MM.1S (cell line): ENCODE data around the gene TNPO2.

Experiments used
- EZH2 ChIP-seq: fragments of 300-600 bp; sonication (generic); optimal IDR thresholded peaks from 2 replicates; pipeline ENCODE3; 2017; ENCODE audit warnings: low read depth, mild to moderate bottlenecking, antibody characterized with exemption, low read length, mixed read lengths
- EZH2phosphoT487 ChIP-seq: fragments of 300-600 bp; sonication (generic); IDR thresholded peaks from 2 replicates; pipeline ENCODE4 v1.6.1; 2018; ENCODE audit warnings: antibody characterized with exemption, low read length
- TF ChIP-seq, protein P1 (sequence below): fragments of 300-600 bp; sonication (generic); IDR thresholded peaks from 2 replicates; pipeline ENCODE4 v1.5.1; 2016; ENCODE audit warnings: antibody characterized with exemption, low read length, mixed read lengths

DNA sequence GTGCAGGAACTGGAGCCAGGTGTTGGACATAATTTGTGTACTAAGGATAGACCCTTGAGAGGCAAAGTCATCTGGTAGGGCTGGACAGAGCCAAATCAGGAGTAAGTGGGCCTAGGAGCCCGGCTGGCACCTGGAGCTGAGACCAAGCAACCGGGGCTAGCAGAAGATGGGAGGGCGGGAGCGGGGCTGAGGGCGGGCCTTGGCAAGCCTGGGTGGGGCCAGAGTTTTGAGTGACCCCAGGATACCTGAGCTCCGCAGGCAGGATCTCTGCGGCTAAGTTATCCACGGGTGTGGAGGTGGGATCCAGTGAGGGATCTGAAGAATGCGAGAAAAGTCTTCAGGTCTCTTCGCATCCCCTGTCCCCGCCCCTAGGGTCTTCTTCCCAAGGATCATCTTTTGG lies 43.4 kb upstream of the TNPO2 start:
- TF ChIP-seq, protein P1, sequence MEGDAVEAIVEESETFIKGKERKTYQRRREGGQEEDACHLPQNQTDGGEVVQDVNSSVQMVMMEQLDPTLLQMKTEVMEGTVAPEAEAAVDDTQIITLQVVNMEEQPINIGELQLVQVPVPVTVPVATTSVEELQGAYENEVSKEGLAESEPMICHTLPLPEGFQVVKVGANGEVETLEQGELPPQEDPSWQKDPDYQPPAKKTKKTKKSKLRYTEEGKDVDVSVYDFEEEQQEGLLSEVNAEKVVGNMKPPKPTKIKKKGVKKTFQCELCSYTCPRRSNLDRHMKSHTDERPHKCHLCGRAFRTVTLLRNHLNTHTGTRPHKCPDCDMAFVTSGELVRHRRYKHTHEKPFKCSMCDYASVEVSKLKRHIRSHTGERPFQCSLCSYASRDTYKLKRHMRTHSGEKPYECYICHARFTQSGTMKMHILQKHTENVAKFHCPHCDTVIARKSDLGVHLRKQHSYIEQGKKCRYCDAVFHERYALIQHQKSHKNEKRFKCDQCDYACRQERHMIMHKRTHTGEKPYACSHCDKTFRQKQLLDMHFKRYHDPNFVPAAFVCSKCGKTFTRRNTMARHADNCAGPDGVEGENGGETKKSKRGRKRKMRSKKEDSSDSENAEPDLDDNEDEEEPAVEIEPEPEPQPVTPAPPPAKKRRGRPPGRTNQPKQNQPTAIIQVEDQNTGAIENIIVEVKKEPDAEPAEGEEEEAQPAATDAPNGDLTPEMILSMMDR = no peak
- TF ChIP-seq EZH2 (no peak), EZH2phosphoT487 (no peak)
